HG03442 (cell line): ENCODE measurements around the gene DESI2.
"Not testable (repeated sequence)": the region's sequence is repeated elsewhere in the genome, so short reads cannot be mapped to it uniquely, and the experiment has no call there.

Experiments
- ATAC-seq: cut with Tn5 transposase; IDR thresholded peaks from one replicate; pipeline ENCODE4 v1.9.1; 2021; ENCODE audit warnings: mild to moderate bottlenecking, moderate library complexity; ENCODE audit not compliant: unreplicated experiment

The DESI2 gene

GRCh38 chr1:244704107-244704506 lies 51.2 kb downstream of the DESI2 start:
- no peak for ATAC-seq

DNA sequence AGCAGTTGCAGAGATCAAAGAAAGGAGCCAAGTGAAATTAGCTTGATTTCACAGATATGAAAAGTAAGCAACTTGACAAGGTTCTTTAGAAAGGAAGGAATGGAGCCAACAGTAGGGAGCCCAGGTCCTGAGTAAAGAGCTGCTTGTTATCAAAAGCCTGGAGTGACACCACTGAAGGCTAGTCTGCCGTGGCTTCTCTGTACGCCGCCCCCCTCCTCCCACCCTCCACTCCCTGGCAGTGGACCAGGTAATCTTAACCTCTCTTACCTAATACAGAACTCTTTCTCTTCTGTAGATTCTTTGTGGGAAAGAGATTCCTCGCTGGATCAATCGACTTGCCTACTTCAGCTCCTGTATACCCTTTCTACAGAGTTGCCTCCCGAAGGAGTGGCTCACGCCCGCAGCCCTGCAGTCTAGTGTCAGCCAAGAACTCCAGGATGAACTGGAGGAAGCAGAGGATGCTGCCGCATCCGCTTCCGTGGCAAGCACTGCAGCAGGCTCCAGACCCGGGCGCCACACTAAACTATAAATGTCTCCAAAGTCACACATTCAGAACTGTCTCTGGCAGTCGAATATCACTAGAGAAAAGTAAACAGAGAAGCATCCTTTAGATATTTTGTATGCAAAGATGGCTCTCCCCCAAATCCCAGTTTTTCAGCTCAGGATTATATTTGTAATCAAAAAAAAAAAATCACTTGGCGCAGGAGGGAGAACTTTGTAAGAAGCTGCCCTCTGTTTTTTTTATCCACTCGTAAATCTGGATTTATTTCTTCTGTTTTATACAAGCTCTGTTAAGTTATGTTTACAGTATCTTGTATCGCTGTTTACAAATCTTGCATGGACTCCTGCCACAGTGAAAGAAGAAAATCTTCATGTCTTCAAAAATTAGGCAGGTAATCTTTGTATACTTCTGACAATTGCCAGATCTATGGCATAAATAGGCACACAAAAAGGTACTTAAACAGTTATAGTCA lies 52.6 kb downstream of the DESI2 start:
- ATAC-seq = no peak

GRCh38 chr1:244709076-244709475 lies 56.1 kb downstream of the DESI2 start:
- ATAC-seq = no peak

DNA sequence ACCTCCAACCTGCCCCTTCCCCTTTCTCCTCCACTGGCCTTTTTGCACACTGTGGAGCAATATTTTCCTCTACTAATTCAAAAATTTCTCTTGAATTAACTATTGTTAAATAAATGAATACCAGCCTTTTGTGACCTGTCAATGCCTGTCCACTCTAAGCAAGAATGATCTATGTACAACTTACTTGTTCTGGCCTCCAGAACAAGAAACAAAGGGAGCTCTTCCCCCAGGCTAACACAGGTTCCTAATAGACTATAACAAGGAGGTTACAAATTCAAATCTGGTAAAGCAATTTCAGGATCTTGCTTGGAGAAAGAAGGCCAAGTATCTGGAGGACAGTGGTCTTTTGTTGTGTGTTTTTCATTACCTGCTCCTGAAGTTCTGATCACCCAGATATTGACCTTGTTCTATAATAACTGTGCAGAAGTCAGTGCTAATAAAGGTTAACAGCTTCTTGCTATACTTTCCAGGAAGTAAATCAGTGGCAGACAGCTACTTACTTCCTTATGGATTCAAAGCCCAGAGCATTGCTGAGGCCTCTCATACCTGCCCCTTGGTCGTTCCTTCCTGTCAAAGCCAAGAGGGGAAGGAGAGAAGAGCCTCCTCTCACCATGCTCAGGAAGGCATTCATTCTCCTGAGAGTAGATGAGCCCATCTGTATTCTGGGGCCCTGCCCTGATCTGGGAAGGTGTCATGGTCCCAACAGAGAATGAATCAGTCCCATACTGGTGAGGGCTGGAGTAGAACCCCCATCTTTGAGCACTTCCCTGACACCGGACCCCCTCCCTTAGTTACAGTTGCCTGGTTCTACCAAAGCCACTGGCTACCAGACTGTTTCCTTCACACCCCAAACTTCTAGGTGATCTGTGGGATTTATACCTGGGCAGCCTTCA lies 56.8 kb downstream of the DESI2 start:
- ATAC-seq = no peak

GRCh38 chr1:244710474-244711062 lies 57.6 kb downstream of the DESI2 start:
- no peak for ATAC-seq

GRCh38 chr1:244712669-244713068 lies 59.7 kb downstream of the DESI2 start:
- ATAC-seq = no peak

DNA sequence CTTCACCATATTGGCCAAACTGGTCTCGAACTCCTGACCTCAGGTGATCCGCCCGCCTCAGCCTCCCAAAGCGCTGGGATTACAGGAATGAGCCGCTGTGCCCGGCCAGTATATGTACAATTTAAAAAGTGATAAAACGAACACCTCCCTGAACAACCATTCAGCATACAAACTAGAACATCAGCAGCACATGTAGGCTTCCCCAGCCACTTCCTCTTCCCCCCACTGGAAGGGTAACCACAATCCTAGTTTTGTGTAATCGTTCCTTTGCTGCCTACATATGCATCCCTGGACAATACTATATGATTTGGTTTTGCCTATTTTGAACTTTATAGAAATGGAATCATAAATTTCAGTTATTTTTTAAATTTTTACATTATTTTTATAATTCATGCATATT lies 60.4 kb downstream of the DESI2 start:
- ATAC-seq = no peak

GRCh38 chr1:244727871-244728474 lies 75.0 kb downstream of the DESI2 start:
- ATAC-seq = no peak

GRCh38 chr1:244730153-244730933 lies 77.4 kb downstream of the DESI2 start:
- no peak for ATAC-seq

DNA sequence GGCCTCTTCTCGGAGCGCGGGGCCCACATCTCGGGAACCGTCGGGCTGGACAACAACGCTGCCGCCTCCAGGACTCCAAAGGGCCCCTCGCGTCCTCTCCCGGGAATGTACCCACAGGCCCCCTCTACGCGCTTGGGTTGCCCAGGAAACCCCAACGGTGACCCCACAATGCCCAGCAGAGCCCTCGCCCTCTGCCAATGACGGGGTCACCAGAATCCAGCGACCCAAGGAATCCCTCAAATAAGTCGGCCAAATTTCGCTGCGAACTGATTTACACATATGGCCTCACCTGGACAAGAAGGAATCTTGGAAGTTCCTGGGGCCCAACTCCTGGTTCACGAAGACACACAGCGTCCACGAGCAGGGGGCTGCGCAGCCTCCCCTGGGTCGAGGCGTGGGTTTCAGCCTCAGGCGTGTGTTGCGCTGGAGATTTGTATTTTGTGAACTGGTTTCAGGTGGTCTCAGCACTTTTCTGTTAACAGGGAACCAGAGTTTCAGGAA lies 78.1 kb downstream of the DESI2 start:
- ATAC-seq = no peak

- ATAC-seq = no peak
Observed at GRCh38 chr1:244731651-244732050, 78.7 kb downstream of the DESI2 start.

GRCh38 chr1:244732851-244733450 lies 80.0 kb downstream of the DESI2 start:
- ATAC-seq = no peak

DNA sequence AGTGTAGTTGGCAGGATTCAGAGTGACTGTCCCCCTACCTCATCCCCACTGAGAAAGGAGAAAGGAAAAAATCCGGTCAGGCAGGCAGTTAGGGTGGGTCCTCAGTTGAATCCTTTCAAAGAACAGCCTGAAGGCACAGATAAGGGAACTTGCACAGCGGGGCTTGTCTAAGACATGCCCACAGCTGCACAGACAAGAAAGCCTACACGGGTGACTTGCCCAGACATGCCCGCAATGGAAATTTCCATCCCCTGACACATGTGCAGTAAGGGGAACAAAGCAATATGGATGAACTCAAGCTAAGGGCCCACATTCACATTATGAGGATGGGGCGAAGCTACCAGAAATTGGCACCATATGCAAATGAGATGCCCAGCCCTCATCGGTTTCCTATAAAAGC lies 82.5 kb downstream of the DESI2 start:
- no peak for ATAC-seq

- no peak for ATAC-seq
Observed at GRCh38 chr1:244735876-244736561, 83.1 kb downstream of the DESI2 start.

GRCh38 chr1:244739140-244739539 lies 86.2 kb downstream of the DESI2 start:
- ATAC-seq = not testable (repeated sequence)

DNA sequence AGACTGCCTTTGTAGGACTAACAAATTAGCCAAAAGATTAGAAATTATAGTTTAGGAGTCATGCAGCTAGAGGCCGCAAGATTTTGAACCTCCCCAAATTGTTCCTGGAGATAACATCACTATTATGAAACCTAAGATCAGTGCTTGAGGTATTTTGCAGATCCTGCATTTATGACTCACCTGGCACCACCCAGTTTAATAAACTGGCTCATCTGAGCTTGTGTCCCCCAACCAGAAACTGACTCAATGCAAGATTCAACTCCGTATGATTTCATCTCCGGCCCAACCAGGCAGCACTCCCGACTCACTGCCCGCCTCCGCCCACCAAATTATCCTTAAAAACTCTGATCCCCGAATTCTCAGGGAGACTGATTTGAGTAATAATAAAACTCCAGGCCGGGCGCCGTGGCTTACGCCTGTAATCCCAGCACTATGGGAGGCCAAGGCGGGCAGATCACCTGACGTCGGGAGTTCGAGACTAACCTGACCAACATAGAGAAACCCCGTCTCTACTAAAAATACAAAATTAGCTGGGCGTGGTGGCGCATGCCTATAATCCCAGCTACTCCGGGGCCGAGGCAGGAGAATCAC lies 87.2 kb downstream of the DESI2 start:
- ATAC-seq = not testable (repeated sequence)

DNA sequence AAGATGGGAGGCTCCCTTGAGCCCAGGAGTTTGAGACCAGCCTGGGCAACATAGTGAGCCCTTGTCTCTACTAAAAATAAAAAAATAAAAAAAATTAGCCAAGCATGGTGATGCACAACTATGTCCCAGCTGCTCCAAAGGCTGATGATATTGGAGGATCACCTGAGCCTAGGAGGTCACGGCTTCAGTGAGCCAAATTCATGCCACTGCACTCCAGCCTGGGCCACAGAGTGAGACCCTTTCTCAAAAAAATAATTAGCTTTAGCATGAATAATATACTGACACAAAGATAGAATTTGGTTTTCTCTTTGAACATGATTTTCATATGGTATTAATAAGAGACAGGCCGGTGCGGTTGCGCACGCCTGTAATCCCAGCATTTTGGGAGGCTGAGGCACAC lies 88.8 kb downstream of the DESI2 start:
- no peak for ATAC-seq

DNA sequence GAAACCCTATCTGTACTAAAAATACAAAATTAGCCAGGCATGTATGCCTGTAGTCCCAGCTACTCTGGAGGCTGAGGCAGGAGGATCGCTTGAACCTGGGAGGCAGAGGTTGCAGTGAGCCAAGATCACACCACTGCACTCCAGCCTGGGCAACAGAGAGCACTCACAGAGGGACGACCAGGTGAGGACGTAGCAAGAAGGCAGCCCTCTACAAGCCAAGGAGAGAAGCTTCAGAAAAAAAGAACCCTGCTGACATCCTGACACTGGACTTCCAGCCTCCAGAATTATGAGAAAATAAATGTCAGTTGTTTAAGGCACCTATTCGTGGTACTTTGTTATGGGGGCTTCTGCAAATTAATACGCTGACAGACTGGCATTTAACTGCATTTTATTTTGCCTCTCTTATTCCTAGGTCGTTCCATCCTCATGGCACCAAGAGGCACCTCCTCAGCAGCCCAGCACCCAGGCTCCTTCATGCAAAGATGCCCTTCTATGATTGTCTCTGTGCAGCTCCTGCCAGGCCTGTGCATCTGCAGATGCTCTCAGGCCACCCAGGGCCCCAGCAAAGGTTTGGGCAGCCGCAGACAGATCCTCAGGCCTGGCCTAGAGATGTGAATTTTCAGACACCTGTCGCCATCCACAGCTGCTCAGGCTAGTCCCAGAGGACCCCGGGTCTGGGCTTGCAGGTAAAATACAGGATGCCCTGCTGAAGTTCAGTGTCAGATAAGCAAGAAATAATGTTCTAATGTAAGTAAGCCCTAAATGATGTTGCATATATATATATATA lies 96.5 kb downstream of the DESI2 start:
- ATAC-seq = no peak
